DMS114 treated with DMSO at 0.1 percent for 48 hours (cell line): Measurements from ENCODE around the gene KLHDC4.
"Not testable (repeated sequence)": the region's sequence is repeated elsewhere in the genome, so short reads cannot be mapped to it uniquely, and the experiment has no call there.

Experiments
- DNase-seq: peaks from one replicate; lab custom pipeline; 2025; ENCODE audit not compliant: unreplicated experiment; lab: John Stamatoyannopoulos, UW

The KLHDC4 gene

DNA sequence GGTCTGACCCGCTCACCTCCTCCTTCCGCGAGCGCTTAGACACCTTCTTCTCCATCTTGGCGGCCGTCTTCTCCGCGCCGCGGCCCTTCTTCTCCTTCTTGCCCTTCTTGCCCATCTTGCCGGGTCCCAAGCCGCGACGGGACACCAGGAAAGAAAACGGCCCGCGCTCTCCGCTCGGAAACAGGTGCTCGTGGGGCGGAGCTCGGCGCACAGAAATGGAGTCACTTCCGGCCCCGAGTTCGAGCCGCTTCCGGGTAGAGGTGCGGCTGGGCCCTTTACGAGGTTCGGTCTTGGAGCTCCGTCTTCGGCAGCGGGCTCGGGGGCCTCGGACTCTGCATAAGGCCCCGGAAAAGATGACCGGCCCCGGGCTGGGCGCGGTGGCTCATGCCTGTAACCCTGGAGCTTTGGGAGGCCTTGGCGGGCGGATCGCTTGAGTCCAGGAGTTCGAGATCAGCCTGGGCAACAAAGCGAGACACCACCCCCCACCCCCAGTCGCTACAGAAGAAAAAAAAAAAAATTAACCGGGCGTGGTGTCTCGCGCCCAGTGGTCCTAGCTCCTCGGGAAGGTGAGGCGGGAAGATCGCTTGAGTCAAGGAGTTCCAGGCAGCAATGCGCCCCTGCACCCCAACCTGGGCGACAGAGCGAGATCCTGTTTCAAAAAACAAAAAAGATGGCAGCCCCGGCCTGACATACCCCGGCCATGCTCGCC, at the start of gene KLHDC4:
KLHDC4 (minus strand) TSS at position 211 of the 709 bp plus-strand sequence; CDS start at position 115, 96 bp downstream.
- peak; percentile 78 for DNase-seq

DNA sequence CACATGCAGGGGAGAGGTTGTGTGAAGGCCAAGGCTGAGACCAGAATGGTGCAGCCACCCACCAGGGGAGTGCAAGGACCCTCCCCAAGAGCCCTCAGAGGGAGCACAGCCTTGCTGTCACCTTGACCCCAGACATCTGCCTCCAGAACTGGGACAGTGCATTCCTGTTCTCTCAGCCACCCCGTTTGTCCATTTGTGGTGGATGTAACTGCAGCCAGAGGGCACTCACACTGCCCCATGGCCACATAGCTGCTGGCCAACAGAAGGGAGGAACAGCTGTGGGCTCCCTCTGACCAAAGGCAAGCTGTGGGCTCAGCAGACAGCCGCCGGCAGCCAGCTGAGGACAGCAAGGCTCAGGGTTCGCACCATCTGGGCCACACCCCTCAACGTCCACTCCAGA, 49.8 kb upstream of the KLHDC4 start:
- no peak for DNase-seq

DNA sequence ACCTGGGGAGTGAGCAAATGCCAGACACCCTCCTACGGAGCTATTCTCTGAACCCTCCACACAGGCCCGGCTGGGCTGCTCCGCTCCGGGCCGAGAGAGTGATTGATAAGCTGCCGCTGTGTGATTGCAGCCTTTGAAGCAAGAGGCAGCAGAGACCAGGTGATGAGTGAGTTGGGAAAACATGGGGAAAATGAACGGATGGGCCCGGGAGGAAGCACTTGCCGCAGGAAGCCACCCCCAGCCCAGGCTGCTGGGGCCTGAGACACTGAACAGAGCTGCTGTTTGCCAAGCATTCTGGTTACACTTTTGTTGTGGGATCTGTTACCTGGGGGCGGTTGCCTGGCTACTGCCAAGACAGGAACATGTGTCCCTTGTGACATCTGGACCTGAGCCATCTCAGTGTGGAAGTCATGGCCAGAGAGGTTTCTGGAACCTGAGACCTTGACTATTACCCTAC, 46.4 kb upstream of the KLHDC4 start:
- DNase-seq, result no peak

GRCh38 chr16:87811454-87811853, 45.7 kb upstream of the KLHDC4 start:
- DNase-seq, result not testable (repeated sequence)

DNA sequence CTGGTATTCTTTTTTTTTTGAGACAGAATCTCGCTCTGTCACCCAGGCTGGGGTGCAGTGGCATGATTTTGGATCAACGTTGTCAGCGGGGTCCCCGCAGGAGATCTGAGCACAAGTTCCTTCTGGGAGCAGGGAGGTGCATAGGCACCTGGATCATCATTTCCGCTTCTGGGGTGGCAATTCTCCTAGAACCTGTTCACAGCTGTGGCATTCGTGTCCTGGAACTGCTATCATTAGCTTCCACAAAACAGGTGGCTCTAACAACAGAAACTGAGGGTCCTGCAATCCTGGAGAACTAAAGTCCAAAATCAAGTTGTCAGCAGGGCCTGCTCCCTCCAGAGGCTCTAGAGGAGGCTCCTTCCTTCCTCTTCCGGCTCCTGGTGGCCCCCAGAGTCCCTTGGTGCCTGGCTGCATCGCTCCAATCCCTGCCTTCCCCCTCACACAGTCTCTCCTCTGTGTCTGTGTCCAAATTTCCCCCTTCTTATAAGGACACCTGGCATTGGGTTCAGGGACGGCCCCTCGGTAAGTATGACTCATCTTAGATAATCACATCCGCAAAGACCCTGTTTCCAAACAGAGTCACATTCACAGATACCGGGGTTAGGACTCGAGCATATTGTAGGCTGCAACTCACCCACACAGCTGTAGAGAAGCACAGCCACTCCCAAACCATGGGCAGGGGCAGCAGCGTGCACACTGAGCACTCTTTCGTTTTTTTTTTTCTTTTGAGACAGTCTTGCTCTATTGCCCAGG, 43.5 kb upstream of the KLHDC4 start:
- no peak for DNase-seq

- DNase-seq, result no peak
Measured at GRCh38 chr16:87808108-87808507, 42.3 kb upstream of the KLHDC4 start.

- DNase-seq, result no peak
Measured at GRCh38 chr16:87806641-87807546, 41.1 kb upstream of the KLHDC4 start.

DNA sequence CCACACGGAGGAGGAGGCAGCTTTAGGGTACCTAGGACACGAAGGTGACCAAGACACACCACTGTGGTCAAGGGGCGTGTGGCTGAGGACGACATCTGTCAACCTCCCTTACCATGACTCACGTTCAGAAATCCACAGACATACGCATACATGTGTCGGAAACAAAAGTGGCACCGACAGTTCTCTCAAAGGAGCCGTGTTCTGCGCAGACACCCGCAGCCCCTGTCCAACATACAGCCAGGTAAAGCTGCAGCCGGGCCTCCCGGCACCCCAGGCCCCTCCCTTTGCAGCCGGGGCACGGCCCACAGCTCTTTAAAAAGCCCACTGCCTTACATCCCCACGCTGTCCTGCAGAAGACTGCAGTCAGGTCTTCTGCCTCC, 40.5 kb upstream of the KLHDC4 start:
- DNase-seq, result no peak

- no peak for DNase-seq
Measured at GRCh38 chr16:87803385-87803784, 37.6 kb upstream of the KLHDC4 start.

DNA sequence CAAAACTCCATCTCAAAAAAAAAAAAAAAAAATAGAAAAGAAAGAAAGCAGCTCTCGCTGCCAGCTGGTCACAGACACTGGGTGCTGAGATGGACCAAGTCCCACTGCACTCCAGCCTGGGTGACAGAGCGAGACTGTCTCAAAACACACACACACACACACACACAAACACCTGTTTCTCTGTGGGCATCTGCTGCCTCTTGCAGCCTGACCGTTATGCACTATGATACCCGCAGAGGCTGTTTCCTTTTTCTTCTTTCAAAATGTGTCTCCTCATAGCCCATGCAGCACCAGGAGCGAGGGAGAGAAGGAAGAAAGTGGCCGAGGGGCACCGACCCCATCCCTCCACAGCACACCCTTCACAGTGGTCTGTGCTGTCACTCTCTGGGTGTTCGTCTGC, 36.9 kb upstream of the KLHDC4 start:
- DNase-seq, result no peak

DNA sequence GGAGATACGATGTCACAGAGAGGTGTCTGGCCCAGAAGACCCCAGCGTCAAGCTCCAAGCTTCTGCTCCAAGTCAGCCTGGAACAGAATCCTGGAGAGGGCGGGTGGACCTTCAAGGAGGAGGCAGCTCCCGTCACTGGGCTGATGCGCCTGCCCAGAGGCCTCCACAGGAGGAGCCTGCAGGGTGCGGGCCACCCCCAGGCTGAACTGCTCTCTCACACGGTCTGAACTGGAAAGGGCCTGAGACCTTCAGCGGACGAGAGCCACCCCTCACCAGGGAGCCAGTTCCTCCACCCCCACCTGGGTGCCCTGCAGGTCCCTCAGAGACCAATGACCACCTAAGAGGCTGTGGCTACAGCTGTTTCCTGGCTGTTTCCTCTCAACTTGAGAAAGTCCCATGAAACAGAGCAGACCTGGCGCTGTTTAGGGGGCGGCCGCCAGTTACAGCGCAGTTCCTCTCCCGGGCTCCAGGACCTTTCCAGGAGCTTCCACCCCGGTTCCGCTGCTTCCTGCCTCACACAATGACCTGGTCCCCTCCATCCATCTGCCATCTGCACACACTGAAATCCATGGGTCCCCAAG, 36.0 kb upstream of the KLHDC4 start:
- DNase-seq, result no peak

GRCh38 chr16:87800497-87800896, 34.7 kb upstream of the KLHDC4 start:
- no peak for DNase-seq

DNA sequence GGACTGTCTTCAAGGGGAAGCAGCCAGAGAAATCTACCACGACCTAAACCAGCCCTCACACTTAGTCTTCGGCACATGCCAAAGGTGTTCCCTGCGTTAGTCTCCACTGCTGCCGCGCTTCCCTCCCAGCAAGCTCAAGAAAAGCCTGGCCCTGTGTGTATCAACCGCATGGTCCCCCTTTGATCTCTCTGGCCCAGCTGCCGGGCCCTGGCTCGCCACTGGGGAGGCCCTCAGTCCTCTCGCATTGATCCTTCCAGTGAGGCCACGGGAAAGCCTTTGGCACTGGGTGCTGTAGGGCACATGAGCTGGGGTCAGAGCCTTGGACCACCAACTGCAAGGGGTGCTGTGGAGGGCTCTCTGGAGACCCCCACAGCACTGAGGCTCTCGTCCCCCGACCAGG, 29.6 kb upstream of the KLHDC4 start:
- DNase-seq, result no peak

DNA sequence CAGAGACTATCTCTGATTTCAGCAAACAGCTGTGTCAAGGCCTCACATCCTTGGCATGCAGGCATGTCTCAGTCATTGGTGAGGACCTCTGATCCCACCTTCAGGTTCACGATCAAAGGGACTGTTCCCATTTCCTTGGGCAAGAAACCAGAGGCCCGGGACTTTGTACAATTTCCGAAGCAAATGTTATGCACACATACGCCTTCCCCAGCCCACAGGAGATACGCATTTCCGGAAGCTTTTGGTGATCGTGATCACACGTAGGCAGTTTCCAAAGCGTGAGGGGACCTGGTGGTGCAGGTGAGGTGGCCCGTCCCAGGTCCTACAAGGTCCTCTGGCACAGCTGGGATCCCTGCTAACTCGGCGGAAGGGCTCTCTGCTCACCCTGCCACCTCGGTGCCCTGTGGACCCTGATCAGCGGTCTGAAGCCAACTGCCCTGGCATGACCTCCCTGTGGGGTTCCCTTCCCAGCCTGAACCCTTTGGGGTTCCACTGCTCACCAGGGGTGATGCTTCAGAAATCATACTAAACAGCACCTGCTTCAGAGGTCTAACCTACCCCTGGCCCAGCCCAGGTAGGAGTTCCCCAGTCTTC, 28.8 kb upstream of the KLHDC4 start:
- DNase-seq, result no peak

DNA sequence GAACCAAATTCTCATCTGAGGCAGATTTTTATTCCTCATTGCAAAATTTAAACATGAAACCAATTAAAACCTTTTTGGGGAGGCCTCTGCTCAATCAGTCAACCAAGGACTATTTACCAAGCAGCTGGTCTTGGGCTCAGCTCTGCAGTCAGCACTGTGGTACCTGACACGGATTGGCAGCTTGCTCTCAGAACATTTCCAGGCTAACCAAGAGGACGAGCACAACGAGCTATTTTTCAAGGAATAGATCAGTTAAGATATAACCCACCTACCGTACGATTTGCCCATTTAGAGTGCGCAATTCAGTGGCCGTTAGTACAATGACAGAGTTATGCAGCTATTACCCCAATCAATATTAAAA, 26.4 kb upstream of the KLHDC4 start:
- DNase-seq, result no peak

DNA sequence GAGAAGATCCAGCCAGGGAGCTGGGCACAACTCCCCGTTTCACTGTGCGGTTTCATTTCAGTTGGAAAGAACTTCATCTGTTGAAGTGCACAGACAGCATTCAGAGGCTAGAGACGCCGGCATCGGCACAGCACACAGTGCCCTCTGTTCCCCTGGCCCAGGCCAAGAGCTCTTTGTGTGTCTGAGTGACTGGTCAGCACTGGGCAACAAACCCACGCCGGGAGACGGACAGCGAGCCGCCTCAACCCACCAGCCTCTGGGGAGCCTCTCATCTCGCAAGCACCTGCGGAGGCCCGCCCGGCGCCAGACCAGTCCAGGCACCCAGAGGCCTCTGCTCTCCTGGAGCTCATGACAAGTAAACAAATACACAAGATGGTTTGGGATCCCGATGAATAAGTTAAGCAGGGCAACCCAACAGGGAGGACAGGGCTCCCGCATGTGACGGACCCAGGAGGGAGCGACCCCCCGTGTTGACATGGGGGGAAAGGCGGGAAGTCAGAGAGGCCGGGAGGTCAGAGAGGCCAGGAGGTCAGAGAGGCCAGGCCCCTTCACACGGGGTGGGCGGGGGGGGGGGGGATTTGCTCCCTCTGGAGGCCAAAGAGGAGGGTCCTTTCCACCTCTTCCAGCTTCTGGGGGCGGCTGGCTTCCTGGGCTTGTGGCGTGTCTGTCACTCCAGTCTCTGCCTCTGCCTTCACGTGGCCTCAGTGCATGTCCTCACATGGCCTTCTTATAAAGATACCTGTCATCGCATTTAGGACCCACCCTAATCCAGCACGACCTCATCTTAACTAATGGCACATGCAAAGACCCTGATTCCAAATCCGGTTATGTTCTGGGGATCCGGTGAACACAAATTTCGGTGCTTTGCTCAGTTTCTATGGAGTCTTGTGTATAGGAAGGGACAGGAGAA, 25.8 kb upstream of the KLHDC4 start:
- no peak for DNase-seq

GRCh38 chr16:87790292-87791100, 24.7 kb upstream of the KLHDC4 start:
- no peak for DNase-seq

GRCh38 chr16:87789437-87790291, 23.9 kb upstream of the KLHDC4 start:
- DNase-seq, result no peak
